Body of pancreas (tissue), 4 donors: ENCODE data around the gene RWDD1. TPM values are rescaled to one million over a fixed set of nuclear protein-coding genes. Genes with fewer than 3 reads are reported as not detected.

Experiments used
- ATAC-seq: fragments of 150-250 bp; one replicate; pipeline ENCODE4 v1.9.1; 2016
- DNase-seq, 4 donors: peaks; one replicate each; pipeline ENCODE4 v3.0.0-alpha.2; 2019
- H3K27ac ChIP-seq, 4 donors: fragments of 200-600 bp; sonication (generic); 1 replicate in 3 of 4; 2 replicates in 1 of 4; pipeline versions ENCODE4 v1.5.1 to v1.6.1; 2016 to 2019; ENCODE audit warnings: mild to moderate bottlenecking in 1 of 4, mixed read lengths in 1 of 4, moderate library complexity in 1 of 4
- H3K27me3 ChIP-seq, 2 donors: fragments of 200-600 bp; sonication (generic); one replicate each; pipeline ENCODE4 v1.6.0; 2016; ENCODE audit warnings: mild to moderate bottlenecking in 1 of 2
- H3K36me3 ChIP-seq, 2 donors: fragments of 200-600 bp; sonication (generic); replicated peaks in 1 of 2; 2 replicates each; pipeline ENCODE4 v1.5.1; 2016; ENCODE audit warnings: low read depth in 2 of 2; ENCODE audit not compliant: insufficient read depth in 1 of 2
- H3K4me1 ChIP-seq: fragments of 200-600 bp; sonication (generic); one replicate; pipeline ENCODE4 v1.6.0; 2016
- H3K4me3 ChIP-seq, 2 donors: fragments of 200-600 bp; sonication (generic); 1 replicate in 1 of 2; 2 replicates in 1 of 2; pipeline ENCODE4 v1.5.1; 2016 to 2019
- H3K9me3 ChIP-seq, 3 donors: fragments of 200-600 bp; sonication (generic); 1 replicate in 2 of 3; 2 replicates in 1 of 3; pipeline ENCODE4 v1.5.1; 2016
- CTCF ChIP-seq, 7 experiments: fragments of 450-650 bp in 4 of 7; fragments of 200-600 bp in 3 of 7; sonication (generic) in 3 of 7; IDR thresholded peaks; one replicate each; pipeline ENCODE4 v1.5.1; 2016 to 2019; ENCODE audit warnings: antibody characterized with exemption in 7 of 7
- POLR2A ChIP-seq, 3 donors: fragments of 450-650 bp; IDR thresholded peaks; one replicate each; pipeline ENCODE4 v1.6.1; 2016; ENCODE audit warnings: antibody characterized with exemption in 3 of 3, mild to moderate bottlenecking in 2 of 3
- WGBS, 2 donors: methylation state at CpG; one replicate each; pipeline ENCODE4 v1.1.5; 2017; 5-methylcytosine and 5-hydroxymethylcytosine counted together
- intact Hi-C: fragments of 100-400 bp; cut with DNase I; formaldehyde crosslinking; loops from one replicate; pipeline ENCODE4 v1.15.1; 2023
- total RNA-seq, 2 donors: library from RNA; depleted of rRNA; stranded (reverse); fragments of >200 nt; gene quantifications; one replicate each; pipeline ENCODE4 v1.1.0, GENCODE V29; 2016

RWDD1 gene
- total RNA-seq, 2 donors from 2014 or later = 21.4 to 28.0 TPM

DNA sequence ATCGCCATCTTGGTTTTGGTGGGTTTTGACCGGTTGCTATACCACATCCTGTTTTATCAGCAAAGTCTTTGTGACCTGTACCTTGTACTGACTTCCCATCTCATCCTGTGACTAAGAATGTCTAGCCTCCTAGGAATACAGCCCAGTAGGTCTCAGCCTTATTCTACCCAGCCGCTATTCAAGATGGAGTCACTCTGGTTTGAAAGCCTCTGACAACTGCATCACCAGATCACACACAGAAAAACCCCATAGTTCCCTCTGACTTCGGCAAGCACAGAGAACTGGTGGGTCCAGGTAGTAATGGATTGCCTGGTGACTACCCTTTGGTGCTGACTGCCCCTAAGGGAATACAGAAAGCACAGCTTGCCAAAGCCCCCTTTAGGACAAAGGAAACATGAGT is 34.6 kb downstream of the RWDD1 start:
- TF ChIP-seq CTCF (IDR thresholded peaks at IDR 0.05) = no peak
- ATAC-seq (no peak), DNase-seq (no peak)
- Histone ChIP-seq H3K27ac (no peak overlapping the region), H3K27me3 (no peaks in the 10 kb centered on the region), H3K4me3 (no peak overlapping the region), H3K9me3 (no peaks in the 10 kb centered on the region), H3K36me3 (no peaks in the 10 kb centered on the region), H3K4me1 (no peaks in the 10 kb centered on the region)
- WGBS, 2 donors = 96 to 99% methylated on average over 4 of the region's 4 CpGs
- intact Hi-C loops = no loop called here

DNA sequence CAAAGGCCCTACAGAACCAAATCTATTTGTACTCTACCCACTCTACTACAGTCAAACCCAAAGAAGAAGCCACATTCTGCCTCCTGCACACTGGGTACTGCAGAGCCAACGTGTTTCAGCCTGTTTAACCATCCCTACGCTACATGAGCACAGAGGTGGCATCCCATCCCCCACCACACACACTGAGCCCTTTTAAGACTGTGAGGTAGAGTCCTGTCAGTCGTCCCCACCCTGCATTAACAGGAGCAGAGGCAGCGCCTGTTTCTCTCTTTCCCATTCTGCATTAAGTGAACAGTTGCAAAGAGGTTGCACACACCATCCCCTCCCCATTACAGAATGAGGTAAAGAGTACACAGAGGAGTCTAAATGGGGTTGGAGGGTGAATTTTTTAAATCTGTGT is 39.8 kb downstream of the RWDD1 start:
- ATAC-seq (no peak), DNase-seq (no peak)
- Histone ChIP-seq H3K4me3 (no peak overlapping the region), H3K27ac (no peak overlapping the region), H3K9me3 (no peaks in the 10 kb centered on the region), H3K36me3 (no peaks in the 10 kb centered on the region), H3K4me1 (peaks cover 8% of the 10 kb centered on the region), H3K27me3 (no peaks in the 10 kb centered on the region)
- intact Hi-C loops = no loop called here
- 82 to 89% methylated on average over 4 of the region's 4 CpGs for WGBS, 2 donors
- TF ChIP-seq POLR2A (IDR thresholded peaks at IDR 0.05) (no peak), CTCF (IDR thresholded peaks at IDR 0.05) (no peak)

GRCh38 chr6:116615937-116616736 is 44.8 kb downstream of the RWDD1 start, which contains the start of gene RSPH4A:
Gene RSPH4A (plus strand): TSS chr6:116616479. CDS start chr6:116616624, 145 bp downstream.
- peak in 2 of 3 donors; percentile 39 to 67 for TF ChIP-seq POLR2A (IDR thresholded peaks at IDR 0.05)
- TF ChIP-seq CTCF (IDR thresholded peaks at IDR 0.05) = peak in 4 of 7 experiments; percentile 16 to 30 (median 26)
- Histone ChIP-seq H3K9me3 (no peaks in the 10 kb centered on the region), H3K4me1 (peaks cover 16% of the 10 kb centered on the region), H3K27ac (peak within 1 kb of the TSS in 3 of 4 donors; percentile 23 to 67 (median 64)), H3K27me3 (no peaks in the 10 kb centered on the region), H3K36me3 (no peaks in the 10 kb centered on the region), H3K4me3 (peak within 1 kb of the TSS; percentile 23 to 63)
- DNase-seq (peak; percentile 93 to 96 (median 95)), ATAC-seq (peak; percentile 99)
- WGBS, 2 donors = 0% methylated on average over 29 of the region's 29 CpGs
- intact Hi-C loops = no loop called here

DNA sequence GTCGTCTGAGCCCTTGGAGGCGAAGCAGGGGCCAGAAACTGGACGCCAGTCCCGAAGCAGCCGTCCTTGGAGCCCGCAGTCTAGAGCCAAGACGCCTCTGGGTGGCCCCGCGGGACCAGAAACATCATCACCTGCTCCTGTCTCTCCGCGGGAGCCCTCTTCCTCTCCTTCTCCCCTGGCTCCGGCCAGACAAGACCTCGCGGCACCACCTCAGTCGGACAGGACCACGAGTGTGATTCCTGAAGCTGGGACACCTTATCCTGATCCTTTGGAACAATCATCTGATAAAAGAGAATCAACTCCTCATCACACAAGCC is 45.4 kb downstream of the RWDD1 start:
- H3K27ac ChIP-seq = peak overlapping the region in 1 of 4 donors; percentile 10
- peak; percentile 27 for ATAC-seq
- peaks cover 16% of the 10 kb centered on the region for H3K4me1 ChIP-seq
- WGBS, 2 donors = 0 to 2% methylated on average over 10 to 16 of the region's 16 CpGs
- intact Hi-C loops = no loop called here
- H3K4me3 ChIP-seq = peak overlapping the region in 1 of 2 donors; percentile 16
- no peaks in the 10 kb centered on the region for H3K9me3 ChIP-seq
- no peak for TF ChIP-seq CTCF (IDR thresholded peaks at IDR 0.05)
- no peak for TF ChIP-seq POLR2A (IDR thresholded peaks at IDR 0.05)
- peak; percentile 10 to 34 (median 23) for DNase-seq
- H3K27me3 ChIP-seq = no peaks in the 10 kb centered on the region
- no peaks in the 10 kb centered on the region for H3K36me3 ChIP-seq
